ENCODE results near the gene CHRNA10. TPM values are rescaled to one million over a fixed set of nuclear protein-coding genes. Genes with fewer than 3 reads are reported as not detected.

The CHRNA10 gene
- total RNA-seq, 2 experiments from 2014 or later, result 3.0 to 3.1 TPM

DNA sequence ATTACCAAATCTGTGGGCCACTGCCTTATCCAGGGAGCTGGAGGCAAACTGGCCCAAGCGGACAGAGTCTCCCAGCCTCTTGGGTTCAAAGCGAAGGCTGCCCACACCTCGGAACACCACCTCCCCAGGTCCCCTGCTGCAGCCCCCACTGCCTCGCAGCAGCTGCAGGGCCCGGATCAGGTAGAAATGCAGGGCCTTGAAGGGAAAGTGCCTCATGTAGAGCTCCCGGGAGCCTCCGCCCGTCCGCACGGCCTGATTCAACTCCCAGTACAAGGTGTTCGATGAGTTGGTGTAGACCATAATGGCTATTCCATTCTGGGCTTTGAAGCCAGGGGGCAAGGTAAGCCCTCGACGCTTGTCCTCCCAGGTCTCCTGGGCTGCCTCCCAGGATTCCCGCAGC lies 31.3 kb downstream of the CHRNA10 start:
- Mint-ChIP-seq H3K4me3 (no peak overlapping the region), H3K4me1 (peaks cover 8% of the 10 kb centered on the region), H3K27me3 (peaks cover 25% of the 10 kb centered on the region), H3K9me3 (no peaks in the 10 kb centered on the region), H3K36me3 (ENCODE audit: low read depth) (no peaks in the 10 kb centered on the region), H3K27ac (no peak overlapping the region)
- ChIA-PET POLR2A (no interaction called here), CTCF (no interaction called here)
- DNase-seq, result no peak

DNA sequence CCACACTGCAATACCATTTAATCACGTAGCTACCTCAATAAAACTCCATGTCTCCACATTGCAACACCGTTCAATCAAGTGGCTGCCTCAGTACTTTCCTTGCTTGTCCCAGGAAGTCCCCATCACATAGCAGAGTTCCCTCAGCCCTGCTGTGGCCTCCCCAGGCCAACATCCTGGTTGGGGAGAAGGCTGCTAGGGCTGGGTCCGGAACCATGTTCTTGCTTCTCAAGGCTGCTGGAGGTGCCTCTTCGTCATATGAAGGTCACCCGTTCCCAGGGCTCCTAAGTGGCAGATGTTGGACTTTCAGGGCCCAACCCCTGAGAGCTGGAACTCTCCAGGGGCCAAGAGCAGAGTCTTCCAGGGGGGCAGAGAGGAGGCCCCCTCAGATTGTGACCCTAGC lies 32.7 kb downstream of the CHRNA10 start:
- no peak overlapping the region for H3K27ac Mint-ChIP-seq
- H3K4me1 Mint-ChIP-seq, result peaks cover 8% of the 10 kb centered on the region
- no peaks in the 10 kb centered on the region for H3K9me3 Mint-ChIP-seq
- CTCF ChIA-PET, result no interaction called here
- no peak for DNase-seq
- POLR2A ChIA-PET, result no interaction called here
- no peak overlapping the region for H3K4me3 Mint-ChIP-seq
- H3K36me3 Mint-ChIP-seq (ENCODE audit: low read depth), result no peaks in the 10 kb centered on the region
- peaks cover 16% of the 10 kb centered on the region for H3K27me3 Mint-ChIP-seq

DNA sequence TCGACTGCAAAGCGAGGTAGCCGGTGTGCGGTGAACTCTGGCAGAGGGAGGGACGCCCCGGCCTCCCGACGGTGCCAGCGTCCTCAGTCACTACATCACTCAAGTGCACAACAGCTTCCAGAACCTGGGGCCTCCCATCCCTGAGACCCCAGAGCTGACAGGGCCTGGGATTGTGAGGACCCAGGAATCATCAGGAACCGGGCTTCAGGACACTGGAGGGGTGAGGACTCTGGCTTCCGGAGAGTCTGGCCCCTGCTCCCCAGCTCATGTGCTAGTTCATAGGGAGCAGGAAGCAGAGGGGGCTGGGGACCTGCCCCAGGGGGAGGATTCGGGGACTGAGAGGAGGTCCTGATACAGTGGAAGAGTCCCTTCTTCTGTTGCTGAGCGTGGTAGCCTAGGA lies 34.0 kb downstream of the CHRNA10 start:
- Mint-ChIP-seq H3K9me3 (no peaks in the 10 kb centered on the region), H3K36me3 (ENCODE audit: low read depth) (no peaks in the 10 kb centered on the region), H3K4me1 (peaks cover 4% of the 10 kb centered on the region), H3K27ac (no peak overlapping the region), H3K4me3 (no peak overlapping the region), H3K27me3 (peaks cover 10% of the 10 kb centered on the region)
- ChIA-PET POLR2A (no interaction called here), CTCF (no interaction called here)
- DNase-seq, result no peak

DNA sequence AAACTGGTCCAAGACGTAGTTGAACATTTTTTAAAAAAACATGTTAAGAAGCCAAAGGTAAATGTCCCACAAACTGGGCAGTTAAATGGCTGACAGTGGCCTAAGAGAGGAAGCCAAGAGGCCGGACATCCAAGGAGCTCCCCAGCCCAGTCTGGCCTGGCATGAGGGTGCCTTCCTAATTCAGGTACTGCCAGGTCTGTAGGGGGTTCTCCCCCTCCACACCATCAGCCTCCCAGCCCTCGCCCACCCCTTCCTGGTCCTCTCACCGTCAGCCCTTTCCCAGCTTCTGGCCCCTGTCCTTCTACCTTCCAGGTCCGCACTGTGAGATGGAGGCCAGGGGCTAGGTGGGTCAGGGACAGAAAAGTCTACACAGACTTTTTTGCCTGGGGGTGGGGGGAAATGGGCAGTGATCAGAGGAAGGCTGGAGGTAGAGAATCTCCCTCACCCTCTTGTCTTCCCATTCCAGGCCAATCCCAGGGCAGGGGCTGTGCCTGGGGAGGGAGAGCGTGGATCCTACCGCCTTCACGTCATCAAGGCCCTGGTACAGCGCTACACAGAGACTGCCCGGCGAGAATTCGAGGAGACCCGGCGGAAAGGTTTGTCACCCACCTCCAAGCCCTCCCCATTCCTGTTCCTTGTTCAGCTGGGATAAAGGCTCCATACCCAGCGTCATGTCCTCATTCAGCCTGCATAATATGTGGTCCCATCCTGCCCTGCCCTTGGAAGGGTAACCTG lies 35.4 kb downstream of the CHRNA10 start:
- H3K4me3 Mint-ChIP-seq, result no peak overlapping the region
- ChIA-PET CTCF (interaction anchor here (1.0 kb wide), 1 partner anchor 18 kb away, joined by 3 read pairs; no protein-coding TSS in a partner anchor), POLR2A (no interaction called here)
- no peaks in the 10 kb centered on the region for H3K9me3 Mint-ChIP-seq
- no peaks in the 10 kb centered on the region for H3K4me1 Mint-ChIP-seq
- H3K27me3 Mint-ChIP-seq, result peaks cover 2% of the 10 kb centered on the region
- H3K27ac Mint-ChIP-seq, result no peak overlapping the region
- H3K36me3 Mint-ChIP-seq (ENCODE audit: low read depth), result no peaks in the 10 kb centered on the region
- no peak for DNase-seq

DNA sequence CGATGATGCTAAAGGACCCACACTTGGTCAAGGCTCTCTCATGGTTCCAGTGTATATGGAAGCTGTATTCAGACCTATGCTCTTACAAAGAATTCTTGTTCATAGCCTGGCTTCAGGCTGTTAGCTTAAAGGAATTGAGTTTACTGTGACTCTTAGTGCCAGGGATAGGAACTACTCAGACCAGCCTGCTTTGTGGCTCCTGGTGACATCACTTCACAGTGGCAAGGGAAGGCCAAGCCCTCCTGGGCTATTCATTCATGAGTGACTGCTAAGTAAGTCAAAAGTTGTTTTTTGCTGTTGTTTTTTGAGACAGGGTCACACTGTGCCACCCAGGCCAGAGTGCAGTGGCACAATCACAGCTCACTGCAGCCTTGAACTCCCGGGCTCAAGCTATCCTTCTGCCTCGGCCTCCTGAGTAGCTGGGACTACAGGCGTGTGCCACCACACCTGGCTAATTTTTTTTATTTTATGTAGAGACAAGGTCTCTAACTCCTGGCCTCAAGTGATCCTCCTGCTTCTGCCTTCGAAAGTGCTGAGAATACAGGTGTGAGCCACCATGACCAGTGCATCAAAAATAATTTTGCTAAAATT lies 39.0 kb downstream of the CHRNA10 start:
- Mint-ChIP-seq H3K9me3 (no peaks in the 10 kb centered on the region), H3K4me1 (no peaks in the 10 kb centered on the region), H3K27ac (no peak overlapping the region), H3K27me3 (peaks cover 2% of the 10 kb centered on the region), H3K4me3 (no peak overlapping the region), H3K36me3 (ENCODE audit: low read depth) (no peaks in the 10 kb centered on the region)
- no peak for DNase-seq
- ChIA-PET CTCF (no interaction called here), POLR2A (no interaction called here)

DNA sequence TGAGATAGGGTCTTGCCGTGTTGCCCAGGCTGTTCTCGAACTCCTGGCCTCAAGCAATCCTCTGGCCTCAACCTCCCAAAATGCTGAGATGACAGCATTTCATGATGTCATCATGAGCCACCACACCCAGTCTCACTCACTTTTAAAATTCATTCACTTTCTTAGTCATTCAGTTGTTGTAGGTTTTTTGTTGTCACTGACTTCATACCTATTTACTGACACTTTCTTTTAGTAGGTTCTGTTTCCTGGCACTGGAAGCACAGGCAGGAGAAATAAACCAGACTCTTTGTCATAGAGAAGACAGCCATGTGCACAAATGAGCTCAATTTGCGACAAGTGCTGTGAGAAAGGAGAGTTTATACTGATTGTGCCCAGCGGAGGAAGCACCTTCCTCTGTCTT lies 39.9 kb downstream of the CHRNA10 start:
- no peaks in the 10 kb centered on the region for H3K36me3 Mint-ChIP-seq (ENCODE audit: low read depth)
- H3K4me3 Mint-ChIP-seq, result no peak overlapping the region
- peaks cover 2% of the 10 kb centered on the region for H3K27me3 Mint-ChIP-seq
- no peak for DNase-seq
- ChIA-PET CTCF (no interaction called here), POLR2A (no interaction called here)
- no peaks in the 10 kb centered on the region for H3K9me3 Mint-ChIP-seq
- no peak overlapping the region for H3K27ac Mint-ChIP-seq
- H3K4me1 Mint-ChIP-seq, result no peaks in the 10 kb centered on the region

DNA sequence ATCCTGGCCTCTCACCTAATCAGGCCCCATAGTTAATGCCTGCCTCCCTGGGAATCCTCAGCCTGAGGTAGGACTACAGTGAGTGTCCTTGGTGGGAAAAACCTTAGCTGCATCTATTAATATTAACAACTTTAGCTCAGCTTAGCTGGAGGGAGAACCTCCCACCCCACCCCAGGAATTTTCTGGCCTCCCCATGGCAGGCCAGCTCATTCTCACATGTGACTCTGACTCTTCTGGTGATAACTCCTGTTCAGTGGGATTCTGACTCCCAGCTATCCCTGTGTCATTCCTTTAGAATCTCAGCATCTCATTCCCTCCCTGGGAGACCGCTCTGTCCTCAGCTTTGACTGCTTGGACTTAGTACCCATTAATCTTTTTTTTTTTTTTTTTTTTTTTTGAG lies 43.9 kb downstream of the CHRNA10 start:
- DNase-seq, result no peak
- H3K4me1 Mint-ChIP-seq, result no peaks in the 10 kb centered on the region
- no peaks in the 10 kb centered on the region for H3K9me3 Mint-ChIP-seq
- no peak overlapping the region for H3K27ac Mint-ChIP-seq
- H3K4me3 Mint-ChIP-seq, result no peak overlapping the region
- H3K36me3 Mint-ChIP-seq (ENCODE audit: low read depth), result no peaks in the 10 kb centered on the region
- no peaks in the 10 kb centered on the region for H3K27me3 Mint-ChIP-seq
- ChIA-PET CTCF (interaction anchor here (1.2 kb wide), 1 partner anchor 13 kb away, joined by 4 read pairs; no protein-coding TSS in a partner anchor), POLR2A (no interaction called here)

DNA sequence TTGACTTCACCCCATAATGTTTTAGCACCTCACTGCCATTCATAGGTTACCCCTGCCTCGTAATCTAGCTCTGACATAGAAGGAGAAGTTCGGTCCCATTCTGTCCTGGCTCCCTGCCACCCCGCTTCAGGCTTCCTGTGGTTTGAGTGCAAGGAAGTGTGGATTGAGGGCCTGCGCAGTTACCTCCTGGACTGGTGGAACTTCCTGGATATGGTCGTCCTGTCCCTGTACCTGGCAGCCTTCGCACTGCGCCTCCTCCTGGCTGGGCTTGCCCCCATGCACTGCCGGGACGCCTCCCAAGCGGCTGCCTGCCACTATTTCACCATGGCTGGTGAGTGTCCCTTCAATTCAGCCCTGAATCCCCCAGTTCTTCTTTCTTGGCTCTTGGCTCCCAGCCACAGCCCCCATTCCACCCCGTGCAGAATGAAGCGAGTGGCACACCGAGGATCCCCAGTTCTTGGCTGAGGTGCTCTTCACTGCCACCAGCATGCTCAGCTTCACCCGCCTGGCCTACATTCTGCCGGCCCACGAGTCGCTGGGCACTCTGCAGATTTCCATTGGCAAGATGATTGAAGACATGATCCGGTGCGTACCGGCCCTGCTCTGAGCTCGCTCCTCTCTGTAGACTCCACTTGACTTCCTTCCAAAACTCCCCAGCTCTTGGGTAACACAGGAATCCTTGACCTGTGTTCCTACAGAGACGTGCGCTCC lies 44.8 kb downstream of the CHRNA10 start:
- H3K9me3 Mint-ChIP-seq, result no peaks in the 10 kb centered on the region
- H3K36me3 Mint-ChIP-seq (ENCODE audit: low read depth), result no peaks in the 10 kb centered on the region
- CTCF ChIA-PET, result no interaction called here
- no peak for DNase-seq
- H3K4me3 Mint-ChIP-seq, result no peak overlapping the region
- H3K4me1 Mint-ChIP-seq, result no peaks in the 10 kb centered on the region
- no peaks in the 10 kb centered on the region for H3K27me3 Mint-ChIP-seq
- POLR2A ChIA-PET, result no interaction called here
- no peak overlapping the region for H3K27ac Mint-ChIP-seq

DNA sequence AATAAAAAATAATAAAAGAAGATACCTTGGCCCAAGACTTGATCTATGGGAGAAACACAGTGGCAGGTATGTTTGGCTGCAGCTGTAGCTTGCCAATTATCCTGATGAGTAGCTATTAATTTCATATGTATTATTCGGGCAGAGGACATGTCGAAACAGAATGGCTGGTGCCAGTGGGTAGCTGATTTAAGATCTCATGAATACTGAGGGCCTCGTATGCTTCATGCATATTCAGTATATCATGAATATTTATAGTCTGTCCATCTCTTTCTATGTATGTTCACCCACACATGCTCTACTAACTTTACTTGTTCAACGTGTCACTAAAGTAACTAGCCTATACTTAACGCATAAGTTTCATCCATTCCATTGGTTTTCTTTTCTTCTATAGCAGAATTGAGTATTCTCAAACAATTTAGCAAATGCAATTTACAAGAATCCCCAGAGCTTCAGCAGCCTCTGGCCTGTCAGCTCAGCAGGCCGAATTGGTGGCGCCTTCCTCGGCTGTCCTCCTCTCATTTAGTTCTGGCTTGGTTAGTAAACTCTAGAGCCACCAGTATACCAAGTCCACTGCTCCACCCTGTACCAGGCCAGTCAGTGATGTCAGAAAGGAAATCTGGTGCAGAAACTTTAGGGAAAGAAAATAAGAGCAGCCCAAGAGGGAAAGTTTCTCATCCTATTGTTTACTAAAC lies 47.3 kb downstream of the CHRNA10 start:
- Mint-ChIP-seq H3K27ac (no peak overlapping the region), H3K4me3 (no peak overlapping the region)

DNA sequence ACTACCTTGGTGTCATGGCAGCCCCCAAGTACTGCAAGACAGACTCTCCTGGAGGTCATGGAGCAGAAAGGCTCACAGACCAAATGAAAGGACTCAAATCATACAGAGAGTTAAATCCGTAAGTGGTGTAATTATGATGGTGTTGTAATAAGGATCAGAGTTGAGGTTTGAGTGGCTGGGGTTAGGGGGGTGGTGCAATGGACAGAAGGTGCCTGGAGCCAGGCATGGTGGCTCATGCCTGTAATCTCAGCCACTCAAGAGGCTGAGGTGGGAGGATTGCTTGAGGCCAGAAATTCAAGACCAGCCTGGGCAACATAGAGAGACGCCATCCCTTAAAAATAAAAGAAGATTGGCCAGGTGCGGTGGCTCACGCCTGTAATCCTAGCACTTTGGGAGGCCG lies 48.1 kb downstream of the CHRNA10 start:
- H3K27ac Mint-ChIP-seq, result no peak overlapping the region
- no peaks in the 10 kb centered on the region for H3K36me3 Mint-ChIP-seq (ENCODE audit: low read depth)
- H3K9me3 Mint-ChIP-seq, result no peaks in the 10 kb centered on the region
- no peak overlapping the region for H3K4me3 Mint-ChIP-seq
- no peaks in the 10 kb centered on the region for H3K27me3 Mint-ChIP-seq
- POLR2A ChIA-PET, result no interaction called here
- no peak for DNase-seq
- H3K4me1 Mint-ChIP-seq, result no peaks in the 10 kb centered on the region
- CTCF ChIA-PET, result no interaction called here

More for the DNA sequence above, 47.3 kb downstream of the CHRNA10 start:
- POLR2A ChIA-PET, result no interaction called here
- Mint-ChIP-seq H3K36me3 (ENCODE audit: low read depth) (no peaks in the 10 kb centered on the region), H3K4me1 (no peaks in the 10 kb centered on the region), H3K9me3 (no peaks in the 10 kb centered on the region), H3K27me3 (no peaks in the 10 kb centered on the region)
- CTCF ChIA-PET, result interaction anchor here (0.8 kb wide), 1 partner anchor 13 kb away, joined by 3 read pairs; no protein-coding TSS in a partner anchor
- DNase-seq, result no peak

DNA sequence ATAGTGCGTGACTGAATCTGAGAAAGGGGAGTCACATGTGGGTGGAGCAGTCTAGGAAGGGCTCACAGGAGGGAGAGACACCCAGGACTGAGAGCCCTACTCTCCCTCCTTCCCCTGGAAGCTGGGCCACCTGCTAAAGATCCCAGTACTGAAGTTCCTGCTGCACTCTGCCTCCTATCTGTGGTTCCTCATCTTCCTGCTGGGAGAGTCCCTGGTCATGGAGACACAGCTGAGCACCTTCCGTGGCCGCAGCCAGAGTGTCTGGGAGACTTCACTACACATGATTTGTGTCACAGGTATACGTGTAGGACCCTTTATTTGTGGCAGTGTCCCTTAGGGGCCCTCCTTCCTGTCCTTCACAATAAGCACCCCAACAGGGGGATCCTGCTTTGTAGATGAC lies 48.7 kb downstream of the CHRNA10 start:
- Mint-ChIP-seq H3K27me3 (no peaks in the 10 kb centered on the region), H3K9me3 (no peaks in the 10 kb centered on the region), H3K4me1 (no peaks in the 10 kb centered on the region), H3K4me3 (no peak overlapping the region), H3K36me3 (ENCODE audit: low read depth) (no peaks in the 10 kb centered on the region), H3K27ac (no peak overlapping the region)
- CTCF ChIA-PET, result no interaction called here
- no peak for DNase-seq
- POLR2A ChIA-PET, result no interaction called here

DNA sequence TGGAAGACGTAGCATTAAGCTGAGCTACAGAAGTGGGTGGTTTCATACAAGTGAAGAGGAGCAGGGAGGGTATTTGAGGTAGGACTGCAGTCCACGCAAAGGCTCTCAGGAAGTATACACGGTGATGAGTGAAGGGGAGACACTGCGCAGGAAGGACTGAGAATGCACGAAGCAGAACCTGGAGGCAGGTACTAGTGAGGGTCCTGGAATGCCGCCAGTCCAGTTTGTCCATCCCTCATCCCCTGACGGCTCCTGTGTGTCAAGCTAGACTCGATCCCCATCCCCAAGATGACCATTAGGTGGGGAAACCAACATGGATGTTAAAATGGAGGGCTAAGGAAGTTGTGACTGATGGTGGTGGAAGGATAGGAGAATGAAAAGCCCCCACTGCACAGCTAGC lies 53.2 kb downstream of the CHRNA10 start:
- ChIA-PET CTCF (interaction anchor here (0.6 to 1.2 kb wide), 3 partner anchors 8 to 537 kb away, joined by 3 read pairs; no protein-coding TSS in a partner anchor), POLR2A (no interaction called here)
- Mint-ChIP-seq H3K4me1 (peaks cover 14% of the 10 kb centered on the region), H3K27ac (no peak overlapping the region), H3K9me3 (no peaks in the 10 kb centered on the region), H3K36me3 (ENCODE audit: low read depth) (no peaks in the 10 kb centered on the region), H3K4me3 (no peak overlapping the region), H3K27me3 (no peaks in the 10 kb centered on the region)
- DNase-seq, result no peak
